ENCODE data around the gene TAC3. TPM values are rescaled to one million over a fixed set of nuclear protein-coding genes. Genes with fewer than 3 reads are reported as not detected.

Gene TAC3
- total RNA-seq, 3 donors from 2014 or later (not counting 1 experiment from before 2014, with no cell fraction given), result not detected

GRCh38 chr12:56996793-56997545, 19.4 kb downstream of the TAC3 start:
- no peaks in the 10 kb centered on the region for H3K36me3 Mint-ChIP-seq
- H3K27ac Mint-ChIP-seq, result no peak overlapping the region
- peaks cover 15 to 35% of the 10 kb centered on the region in 2 donors for H3K4me1 Mint-ChIP-seq
- ATAC-seq (no peak), DNase-seq (no peak)
- no peak overlapping the region for H3K4me3 ChIP-seq (ENCODE audit: low read length)
- WGBS (ENCODE audit: insufficient coverage), result 89% methylated on average over 12 of the region's 12 CpGs
- H3K4me3 Mint-ChIP-seq, result no peak overlapping the region
- no peaks in the 10 kb centered on the region for H3K27me3 ChIP-seq (ENCODE audit: control insufficient read depth, insufficient read depth, low read length)
- TF ChIP-seq CTCF (IDR thresholded peaks at IDR 0.05), result no peak
- peaks cover 15% of the 10 kb centered on the region for H3K36me3 ChIP-seq (ENCODE audit: control insufficient read depth, insufficient read depth, low read length)
- peaks cover 3% of the 10 kb centered on the region for H3K4me1 ChIP-seq (ENCODE audit: control insufficient read depth, insufficient read depth, low read length)
- no peaks in the 10 kb centered on the region for H3K27me3 Mint-ChIP-seq (ENCODE audit: low read depth in 2 of 2)
- H3K9me3 Mint-ChIP-seq, result no peaks in the 10 kb centered on the region
- no peak overlapping the region for H3K27ac ChIP-seq (ENCODE audit: low read length)
- intact Hi-C loops (cut with micrococcal nuclease), result no loop called here
- H3K9me3 ChIP-seq (ENCODE audit: control insufficient read depth, insufficient read depth, low read length), result no peaks in the 10 kb centered on the region

- Histone ChIP-seq H3K27ac (ENCODE audit: low read length) (no peak overlapping the region), H3K27me3 (ENCODE audit: control insufficient read depth, insufficient read depth, low read length) (no peaks in the 10 kb centered on the region), H3K36me3 (ENCODE audit: control insufficient read depth, insufficient read depth, low read length) (peaks cover 12% of the 10 kb centered on the region), H3K9me3 (ENCODE audit: control insufficient read depth, insufficient read depth, low read length) (no peaks in the 10 kb centered on the region), H3K4me3 (ENCODE audit: low read length) (no peak overlapping the region), H3K4me1 (ENCODE audit: control insufficient read depth, insufficient read depth, low read length) (peaks cover 7% of the 10 kb centered on the region)
- Mint-ChIP-seq H3K4me1 (peaks cover 23 to 35% of the 10 kb centered on the region in 2 donors), H3K9me3 (no peaks in the 10 kb centered on the region), H3K27me3 (ENCODE audit: low read depth in 2 of 2) (no peaks in the 10 kb centered on the region), H3K27ac (no peak overlapping the region), H3K4me3 (no peak overlapping the region), H3K36me3 (no peaks in the 10 kb centered on the region)
- 96% methylated on average over 11 of the region's 11 CpGs for WGBS (ENCODE audit: insufficient coverage)
- TF ChIP-seq CTCF (IDR thresholded peaks at IDR 0.05), result no peak
- intact Hi-C loops (cut with micrococcal nuclease), result no loop called here
- ATAC-seq, result no peak
- no peak for DNase-seq
These were observed 20.3 kb downstream of the TAC3 start for GRCh38 chr12:56995930-56996496.

- Histone ChIP-seq H3K9me3 (ENCODE audit: control insufficient read depth, insufficient read depth, low read length) (no peaks in the 10 kb centered on the region), H3K36me3 (ENCODE audit: control insufficient read depth, insufficient read depth, low read length) (peaks cover 8% of the 10 kb centered on the region), H3K27me3 (ENCODE audit: control insufficient read depth, insufficient read depth, low read length) (no peaks in the 10 kb centered on the region), H3K4me1 (ENCODE audit: control insufficient read depth, insufficient read depth, low read length) (peaks cover 10% of the 10 kb centered on the region), H3K4me3 (ENCODE audit: low read length) (no peak overlapping the region), H3K27ac (ENCODE audit: low read length) (no peak overlapping the region)
- Mint-ChIP-seq H3K27me3 (ENCODE audit: low read depth in 2 of 2) (peaks cover 0 to under 1% of the 10 kb centered on the region in 2 donors), H3K27ac (no peak overlapping the region), H3K9me3 (no peaks in the 10 kb centered on the region), H3K4me1 (peaks cover 23 to 31% of the 10 kb centered on the region in 2 donors), H3K36me3 (no peaks in the 10 kb centered on the region), H3K4me3 (no peak overlapping the region)
- no peak for TF ChIP-seq CTCF (IDR thresholded peaks at IDR 0.05)
- ATAC-seq, result no peak
- intact Hi-C loops (cut with micrococcal nuclease), result no loop called here
- DNase-seq, result no peak
- 96% methylated on average over 26 of the region's 26 CpGs for WGBS (ENCODE audit: insufficient coverage)
These were observed 21.0 kb downstream of the TAC3 start for GRCh38 chr12:56995201-56995929.
